ENCODE results near the gene USP46. TPM values are rescaled to one million over a fixed set of nuclear protein-coding genes. Genes with fewer than 3 reads are reported as not detected.

The USP46 gene
- total and polyA plus RNA-seq, 2 of the 8 experiments (the other 6 are each of a cell fraction or from before 2014, with no cell fraction given), result 10.6 to 62.4 TPM

- Histone ChIP-seq H3K23me2 (ENCODE audit: low read depth, low read length) (no peaks in the 10 kb centered on the region; the same call in 1 of the 2 replicates), H2BK15ac (ENCODE audit: low read length) (no peak overlapping the region), H2AFZ (ENCODE audit: low read length) (no peak overlapping the region), H3K27me3 (replicated peaks in 1 of 4; ENCODE audit: control insufficient read depth in 3 of 4, extremely low read depth in 1 of 4, insufficient read depth in 3 of 4, low read length in 3 of 4) (no peaks in the 10 kb centered on the region), H3K27ac (ENCODE audit: low read depth, low read length) (no peak overlapping the region), H3K14ac (ENCODE audit: insufficient read length) (no peak overlapping the region), H3K56ac (replicated peaks; ENCODE audit: insufficient read length, low read depth, low read length) (no peak overlapping the region), H3K36me3 (ENCODE audit: control insufficient read depth in 2 of 4, insufficient read depth in 4 of 4, low read length in 3 of 4) (peaks cover 4 to 38% (median 15%) of the 10 kb centered on the region in 4 experiments; a peak in 6 of 8 replicates), H2AK5ac (ENCODE audit: low read depth, low read length) (no peak overlapping the region), H3K9ac (replicated peaks in 1 of 4; ENCODE audit: extremely low read depth in 1 of 4, low read depth in 3 of 4, low read length in 3 of 4) (no peak overlapping the region), H4K5ac (ENCODE audit: insufficient read length, low read depth, low read length) (no peak overlapping the region), H3K4ac (replicated peaks; ENCODE audit: insufficient read length, low read depth, low read length) (no peak overlapping the region), H2BK120ac (replicated peaks; ENCODE audit: low read depth, low read length) (no peak overlapping the region), H2BK12ac (ENCODE audit: low read depth, low read length) (no peak overlapping the region), H3K79me1 (ENCODE audit: low read depth, low read length) (peaks cover 9% of the 10 kb centered on the region), H3K4me1 (replicated peaks in 1 of 4; ENCODE audit: control insufficient read depth in 3 of 4, insufficient read depth in 4 of 4, low read length in 3 of 4) (no peaks in the 10 kb centered on the region; a peak in 1 of 7 replicates), H3K4me2 (ENCODE audit: insufficient read depth in 1 of 2, low read depth in 2 of 2, low read length in 2 of 2) (no peak overlapping the region), H4K20me1 (replicated peaks in 1 of 2; ENCODE audit: control insufficient read depth in 1 of 2, insufficient read depth in 2 of 2, low read length in 2 of 2) (peaks cover 0 to 7% of the 10 kb centered on the region in 2 experiments), H4K8ac (ENCODE audit: extremely low read depth, insufficient read depth, low read length) (no peak overlapping the region), H3K18ac (ENCODE audit: extremely low read depth, low read length) (no peak overlapping the region), H3K79me2 (ENCODE audit: control insufficient read depth in 1 of 2, insufficient read depth in 2 of 2, low read length in 2 of 2) (peaks cover 0 to 54% of the 10 kb centered on the region in 2 experiments; a peak in 2 of 4 replicates), H3K23ac (ENCODE audit: insufficient read length) (no peak overlapping the region), H2BK5ac (ENCODE audit: low read depth, low read length) (no peak overlapping the region), H2BK20ac (ENCODE audit: low read length) (no peak overlapping the region), H3K9me3 (ENCODE audit: insufficient read depth in 2 of 2, low read depth in 1 of 2, low read length in 1 of 2) (no peaks in the 10 kb centered on the region), H3K4me3 (ENCODE audit: extremely low read depth in 1 of 4, insufficient read depth in 2 of 4, low read depth in 3 of 4, low read length in 4 of 4) (no peak overlapping the region), H4K91ac (replicated peaks; ENCODE audit: insufficient read length, low read length) (no peak overlapping the region)
- ChIA-PET POLR2A (ENCODE audit: partially characterized antibody) (interaction anchor here (0.5 to 1.3 kb wide), 2 partner anchors 9 to 25 kb away, joined by 3 read pairs; no protein-coding TSS in a partner anchor), CTCF (ENCODE audit: partially characterized antibody) (interaction anchor here (1.6 to 1.7 kb wide), 2 partner anchors 41 to 83 kb away, joined by 4 read pairs; no protein-coding TSS in a partner anchor)
- WGBS, 2 experiments (ENCODE audit: extremely low coverage in 1 of 2, insufficient coverage in 1 of 2, insufficient read length in 1 of 2, insufficient replicate concordance in 2 of 2, low coverage in 1 of 2, low lambda C conversion rate in 2 of 2, missing lambda C conversion rate in 1 of 2), result 92% methylated on average over 2 of the region's 2 CpGs; no CpG with 5 or more reads in 1 of the 2 experiments
- no peak for DNase-seq (ENCODE audit: low read depth in 1 of 2, low spot score in 2 of 2)
- no peak for FAIRE-seq
- TF ChIP-seq TEAD4 (IDR thresholded peaks at IDR 0.05; ENCODE audit: low read depth, low read length) (no peak), SAP30 (IDR thresholded peaks at IDR 0.05; ENCODE audit: insufficient read depth, insufficient replicate concordance, low read length) (no peak), SIN3A (conservative IDR thresholded peaks at IDR 0.05 in 1 of 2, IDR thresholded peaks at IDR 0.05 in 1 of 2; ENCODE audit: low read depth in 1 of 2, low read length in 2 of 2) (no peak), RAD21 (IDR thresholded peaks at IDR 0.05 in 1 of 2, conservative IDR thresholded peaks at IDR 0.05 in 1 of 2; ENCODE audit: low read depth in 2 of 2, low read length in 2 of 2) (no peak), RXRA (IDR thresholded peaks at IDR 0.05; ENCODE audit: insufficient read depth, low read depth, low read length) (no peak), KDM4A (IDR thresholded peaks at IDR 0.05; ENCODE audit: low read depth, low read length, severe bottlenecking) (no peak), TBP (IDR thresholded peaks at IDR 0.05; ENCODE audit: low read depth, low read length) (no peak), CREB1 (IDR thresholded peaks at IDR 0.05) (no peak), MAFK (IDR thresholded peaks at IDR 0.05; ENCODE audit: low read depth, low read length) (no peak), HDAC6 (IDR thresholded peaks at IDR 0.05; ENCODE audit: low read depth, low read length) (no peak)
- TF ChIP-seq, protein P1, sequence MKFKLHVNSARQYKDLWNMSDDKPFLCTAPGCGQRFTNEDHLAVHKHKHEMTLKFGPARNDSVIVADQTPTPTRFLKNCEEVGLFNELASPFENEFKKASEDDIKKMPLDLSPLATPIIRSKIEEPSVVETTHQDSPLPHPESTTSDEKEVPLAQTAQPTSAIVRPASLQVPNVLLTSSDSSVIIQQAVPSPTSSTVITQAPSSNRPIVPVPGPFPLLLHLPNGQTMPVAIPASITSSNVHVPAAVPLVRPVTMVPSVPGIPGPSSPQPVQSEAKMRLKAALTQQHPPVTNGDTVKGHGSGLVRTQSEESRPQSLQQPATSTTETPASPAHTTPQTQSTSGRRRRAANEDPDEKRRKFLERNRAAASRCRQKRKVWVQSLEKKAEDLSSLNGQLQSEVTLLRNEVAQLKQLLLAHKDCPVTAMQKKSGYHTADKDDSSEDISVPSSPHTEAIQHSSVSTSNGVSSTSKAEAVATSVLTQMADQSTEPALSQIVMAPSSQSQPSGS (IDR thresholded peaks at IDR 0.05; ENCODE audit: low read length), result no peak
These were observed 30.1 kb downstream of the USP46 start for GRCh38 chr4:52628974-52629373.
